ENCODE measurements around the gene TMEM54.

The TMEM54 gene

DNA sequence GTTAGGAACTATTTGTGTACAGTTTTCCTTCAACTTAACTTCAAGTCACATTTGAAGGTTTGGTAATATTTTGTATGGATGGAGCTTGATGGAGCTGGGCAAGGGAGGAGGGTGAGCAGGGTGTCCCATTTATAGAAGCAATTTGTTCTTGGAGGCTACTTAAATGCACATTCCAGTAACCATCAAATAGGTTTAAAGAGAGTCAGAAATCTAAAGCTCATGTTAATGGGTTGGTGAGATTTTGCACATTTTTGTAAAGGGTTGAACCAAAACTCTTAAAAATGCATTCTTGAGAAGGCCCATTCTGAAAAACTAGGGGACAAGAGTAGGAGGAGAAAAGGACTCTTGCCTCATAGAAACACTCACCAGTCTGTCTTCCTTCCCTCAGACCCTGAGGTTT, 40.6 kb downstream of the TMEM54 start:
- DNase-seq, result no peak

DNA sequence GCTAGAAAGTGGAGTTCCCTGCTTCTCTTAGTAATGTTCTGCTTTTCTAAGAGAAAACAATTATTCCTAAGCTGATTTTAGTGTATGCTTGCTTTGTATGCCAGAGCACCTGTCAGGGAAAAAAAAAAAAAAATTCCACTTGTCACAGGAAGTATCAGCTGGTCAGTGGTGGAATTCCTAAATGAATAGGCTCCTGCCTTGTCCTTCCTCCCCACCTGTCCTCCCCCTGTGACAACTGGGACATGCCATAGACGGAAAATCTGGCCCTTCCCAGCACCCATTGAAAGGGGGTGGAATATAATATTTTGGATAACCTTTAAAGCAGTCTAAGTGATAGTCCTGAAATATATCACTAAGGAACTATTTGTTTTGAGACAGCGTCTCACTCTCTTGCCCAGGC, 41.3 kb downstream of the TMEM54 start:
- DNase-seq, result no peak

DNA sequence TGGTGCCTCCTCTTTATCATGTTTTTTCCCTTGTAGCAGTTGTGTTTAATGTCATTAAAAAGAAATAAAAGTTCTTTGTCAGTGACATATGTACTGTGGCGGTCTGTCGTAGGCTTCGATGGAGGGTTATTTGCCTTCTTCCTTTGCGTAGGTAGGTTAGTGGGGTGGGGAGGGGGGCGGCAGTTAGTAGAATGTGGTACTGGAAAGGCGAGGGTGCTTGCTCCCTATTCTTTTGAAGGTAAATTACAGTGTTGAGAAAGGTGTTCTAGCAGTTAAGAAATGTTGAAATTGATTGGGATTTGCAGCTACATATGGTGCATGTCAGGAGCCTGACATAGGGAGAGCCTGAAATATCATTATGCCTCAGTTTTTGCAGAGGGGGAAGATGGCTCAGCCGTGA, 42.4 kb downstream of the TMEM54 start:
- DNase-seq, result no peak

DNA sequence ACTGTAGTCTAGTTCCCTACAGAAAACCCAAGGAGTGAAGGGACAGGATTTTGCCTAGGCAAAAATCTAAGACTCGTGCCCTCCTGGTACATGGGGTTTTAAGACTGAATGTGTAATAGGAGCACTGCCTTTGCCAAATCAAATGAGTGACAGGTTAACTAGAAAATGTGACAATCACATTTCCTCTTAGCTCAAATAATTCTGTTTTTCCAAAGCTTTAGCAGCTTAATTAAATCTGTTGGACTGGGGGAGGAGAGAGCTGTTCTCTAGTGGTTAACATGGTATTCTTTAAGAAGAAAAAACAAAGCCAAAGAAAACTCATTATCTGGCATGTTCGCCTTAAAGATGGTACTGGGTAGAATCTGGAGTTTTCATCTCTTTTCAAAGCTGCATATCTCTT, 43.1 kb downstream of the TMEM54 start:
- no peak for DNase-seq

DNA sequence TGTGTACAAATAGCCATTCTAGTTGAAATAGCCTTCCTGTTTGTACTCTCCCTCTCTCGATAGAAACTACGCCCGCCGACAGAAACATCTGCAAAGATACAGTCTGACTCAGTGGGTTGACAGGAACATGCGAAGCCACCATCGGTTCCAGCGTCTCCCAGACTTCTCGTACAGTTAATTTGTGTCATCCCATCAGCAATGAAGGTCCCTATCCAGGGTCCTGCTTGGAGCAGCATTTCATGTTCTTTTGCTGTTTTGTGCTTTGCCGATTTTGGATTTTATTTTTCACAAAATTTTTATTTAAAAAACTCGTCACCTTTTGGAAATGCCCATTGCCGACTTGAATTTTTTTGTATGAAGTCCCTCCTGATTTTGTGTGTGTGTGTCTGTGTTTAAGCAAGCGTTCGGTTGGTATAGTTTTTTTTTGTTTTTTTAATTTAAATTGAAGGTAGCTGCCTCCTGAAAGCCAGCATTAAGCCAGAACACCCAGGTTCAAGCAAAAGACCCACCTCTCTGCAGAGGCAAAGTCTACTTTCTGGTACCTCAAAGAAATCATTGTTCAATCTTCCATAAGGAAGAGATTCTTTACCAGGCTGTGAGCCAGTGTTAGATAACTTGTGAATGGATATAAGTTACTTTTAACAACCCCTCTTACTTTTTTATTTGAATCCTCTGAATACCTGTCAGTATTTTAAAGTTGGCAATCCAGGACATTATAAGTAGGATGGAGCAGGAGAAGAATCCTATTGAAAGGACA, 45.1 kb downstream of the TMEM54 start:
- DNase-seq, result no peak

DNA sequence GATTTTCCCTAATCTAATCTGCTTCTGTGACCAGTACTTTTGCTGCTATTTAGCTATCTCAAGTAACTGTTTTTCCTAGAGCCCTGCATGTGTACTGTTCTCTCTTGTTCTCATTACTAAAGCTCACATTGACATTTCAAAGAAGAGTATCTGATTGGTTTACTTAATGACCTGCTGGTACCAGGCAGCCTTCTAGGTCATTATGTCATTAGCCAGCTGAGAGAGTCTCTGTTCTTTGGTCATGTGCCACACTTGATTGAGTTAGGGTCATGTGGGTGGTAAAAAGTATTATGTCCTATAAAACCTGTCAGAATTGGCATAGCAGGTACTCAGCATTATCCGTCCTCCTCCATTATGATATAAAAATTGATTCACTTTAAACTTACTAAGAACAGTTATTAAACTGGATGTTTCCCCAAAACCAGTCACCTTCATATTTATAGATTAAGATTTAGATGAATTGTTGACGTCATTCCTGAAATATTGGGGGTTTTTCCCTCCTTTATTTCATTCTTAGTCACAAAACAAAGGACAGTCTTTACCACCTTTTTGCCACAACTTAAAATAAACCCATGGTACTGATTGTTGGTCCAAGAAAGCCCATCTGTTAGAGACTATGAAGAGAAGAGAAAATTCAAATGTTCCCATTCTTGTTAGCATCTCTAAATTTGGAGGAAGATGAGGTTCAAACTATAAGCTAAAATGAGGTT, 52.7 kb downstream of the TMEM54 start:
- DNase-seq, result peak; percentile 42
